ENCODE results near the gene CHN2.

- TF ChIP-seq POLR2A (IDR thresholded peaks at IDR 0.05; ENCODE audit: low read depth) (no peak), CTCF (IDR thresholded peaks at IDR 0.05) (no peak), EP300 (IDR thresholded peaks at IDR 0.05) (no peak), POLR2AphosphoS5 (IDR thresholded peaks at IDR 0.05) (no peak)
Observed at GRCh38 chr7:29362380-29362779, 167.8 kb downstream of the CHN2 start.
